SK-N-MC (cell line): Measurements from ENCODE around the gene HECTD4.
"Not testable (repeated sequence)": the region's sequence is repeated elsewhere in the genome, so short reads cannot be mapped to it uniquely, and the experiment has no call there.

Experiments used
- DNase-seq: peaks from one replicate; pipeline ENCODE4 v3.0.0-alpha.2; 2011; ENCODE audit warnings: low read depth, low spot score
- H3K27ac ChIP-seq: fragments of 200-600 bp; sonication (generic); 2 replicates; pipeline ENCODE4 v1.5.1; 2016; ENCODE audit warnings: mixed run types
- H3K36me3 ChIP-seq: fragments of 200-600 bp; sonication (generic); 2 replicates; pipeline ENCODE4 v1.6.1; 2017; ENCODE audit warnings: antibody characterized with exemption, low read length, mixed read lengths; ENCODE audit not compliant: insufficient read depth
- H3K4me3 ChIP-seq: fragments of 200-600 bp; sonication (generic); 2 replicates; pipeline ENCODE4 v1.5.1; 2016
- H3K9ac ChIP-seq: fragments of 200-600 bp; sonication (generic); 2 replicates; pipeline ENCODE4 v1.8.0; 2017; ENCODE audit warnings: mixed run types, mixed read lengths; ENCODE audit not compliant: insufficient read length
- H3K9me3 ChIP-seq: fragments of 200-600 bp; sonication (generic); 2 replicates; pipeline ENCODE4 v1.6.1; 2017; ENCODE audit warnings: low read depth, mild to moderate bottlenecking, antibody characterized with exemption, low read length, moderate library complexity, mixed read lengths
- EZH2 ChIP-seq: fragments of 200-600 bp; sonication (generic); IDR thresholded peaks from one replicate; pipeline ENCODE4 v1.6.1; 2017; ENCODE audit warnings: antibody characterized with exemption
- FOXP2 ChIP-seq: optimal IDR thresholded peaks from 2 replicates; pipeline ENCODE3; 2011; ENCODE audit warnings: mild to moderate bottlenecking, moderate library complexity; ENCODE audit not compliant: insufficient read depth; ENCODE audit errors: extremely low read length, control extremely low read depth
- POLR2AphosphoS5 ChIP-seq: IDR thresholded peaks from 2 replicates; pipeline ENCODE4 v1.6.1; 2012; ENCODE audit warnings: mild to moderate bottlenecking, low read depth, low read length, borderline replicate concordance

HECTD4 gene

DNA sequence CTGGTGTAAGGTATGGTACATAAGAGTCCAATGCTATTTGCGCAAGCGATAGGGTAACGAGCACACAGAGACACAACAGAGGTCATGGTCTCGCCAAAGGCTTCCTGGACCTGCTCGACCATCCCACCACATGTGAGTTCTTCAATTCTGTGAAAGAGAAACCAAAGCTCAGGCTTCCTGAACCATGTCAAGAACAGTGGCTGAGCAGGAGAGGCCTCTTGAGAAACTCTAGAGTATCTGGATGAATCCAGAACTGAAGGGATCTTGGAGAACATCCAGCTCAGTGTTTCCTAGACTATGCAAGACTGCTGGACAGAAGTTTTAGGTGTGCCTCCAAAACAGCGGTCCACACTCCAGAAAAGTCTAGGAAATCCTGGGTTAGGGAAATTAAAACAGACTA, 142.3 kb downstream of the HECTD4 start:
- peaks cover 90% of the 10 kb centered on the region for H3K36me3 ChIP-seq
- H3K4me3 ChIP-seq: no peak overlapping the region
- no peak overlapping the region for H3K9ac ChIP-seq
- DNase-seq: no peak
- no peaks in the 10 kb centered on the region for H3K9me3 ChIP-seq
- TF ChIP-seq EZH2 (no peak), FOXP2 (no peak), POLR2AphosphoS5 (no peak)
- H3K27ac ChIP-seq: no peak overlapping the region

DNA sequence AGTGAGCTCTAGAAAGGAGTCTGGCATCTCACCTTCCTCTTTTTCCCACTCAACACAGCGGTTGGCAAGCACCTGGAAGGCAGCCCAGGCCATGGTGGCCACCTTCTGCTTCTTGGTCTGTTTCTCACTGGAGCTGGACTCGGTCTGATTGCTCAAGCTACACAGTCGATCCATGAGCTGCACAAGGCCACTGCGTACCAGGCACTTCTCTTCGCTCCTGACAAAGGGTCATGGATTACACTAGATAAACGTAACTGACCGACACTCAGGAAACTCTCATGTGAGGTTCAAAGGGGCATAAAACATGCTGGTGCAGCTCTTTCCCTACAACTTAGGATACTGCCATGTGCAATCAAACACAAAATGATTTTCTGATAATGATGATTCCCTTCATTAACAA, 143.2 kb downstream of the HECTD4 start:
- TF ChIP-seq POLR2AphosphoS5: no peak
- no peak for TF ChIP-seq FOXP2
- TF ChIP-seq EZH2: no peak
- H3K4me3 ChIP-seq: no peak overlapping the region
- H3K27ac ChIP-seq: no peak overlapping the region
- H3K36me3 ChIP-seq: peaks cover 91% of the 10 kb centered on the region
- no peak for DNase-seq
- H3K9me3 ChIP-seq: no peaks in the 10 kb centered on the region
- no peak overlapping the region for H3K9ac ChIP-seq

DNA sequence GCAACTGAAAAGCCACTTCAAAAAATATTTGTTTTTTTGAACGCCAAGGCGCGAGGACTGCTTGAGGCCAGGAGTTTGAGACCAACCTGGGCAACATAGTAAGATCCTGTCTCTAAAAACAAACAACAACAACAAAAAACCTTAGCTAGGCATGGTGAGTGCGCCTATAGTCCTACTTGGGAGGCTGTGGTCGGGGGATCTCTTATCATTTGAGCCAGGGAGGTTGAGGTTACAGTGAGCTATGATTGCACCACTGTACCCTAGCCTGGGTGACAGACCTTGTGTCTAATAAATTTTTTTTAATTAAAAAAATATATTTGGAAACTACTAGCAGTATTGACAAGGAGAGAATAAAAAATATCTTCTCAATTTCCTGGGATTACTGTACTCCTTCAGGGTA, 143.8 kb downstream of the HECTD4 start:
- H3K36me3 ChIP-seq: peaks cover 90% of the 10 kb centered on the region
- H3K4me3 ChIP-seq: no peak overlapping the region
- no peak for DNase-seq
- no peak overlapping the region for H3K27ac ChIP-seq
- no peaks in the 10 kb centered on the region for H3K9me3 ChIP-seq
- no peak for TF ChIP-seq POLR2AphosphoS5
- no peak for TF ChIP-seq FOXP2
- no peak for TF ChIP-seq EZH2
- H3K9ac ChIP-seq: no peak overlapping the region

DNA sequence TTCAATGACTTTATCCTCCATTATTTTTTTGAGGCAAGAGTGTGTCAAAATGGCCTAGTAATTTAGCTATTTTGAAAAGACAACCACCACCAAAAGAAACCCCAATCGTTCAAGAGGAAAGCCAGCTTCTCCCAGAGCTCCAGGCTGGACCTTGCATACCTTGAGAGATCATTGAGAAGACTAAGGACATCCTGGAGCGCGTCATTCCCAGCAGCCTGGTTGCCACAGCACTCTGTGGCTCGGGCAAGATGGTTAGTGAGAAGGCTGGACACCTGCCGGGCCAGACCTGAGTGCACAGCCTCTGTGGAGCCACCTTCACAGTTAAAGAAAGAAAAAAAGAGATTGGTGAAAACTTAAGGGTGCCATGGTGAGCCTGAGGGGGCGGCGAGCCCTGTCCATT, 145.4 kb downstream of the HECTD4 start:
- no peak overlapping the region for H3K9ac ChIP-seq
- H3K9me3 ChIP-seq: no peaks in the 10 kb centered on the region
- H3K36me3 ChIP-seq: peaks cover 85% of the 10 kb centered on the region
- DNase-seq: no peak
- TF ChIP-seq FOXP2 (no peak), EZH2 (no peak), POLR2AphosphoS5 (no peak)
- no peak overlapping the region for H3K27ac ChIP-seq
- H3K4me3 ChIP-seq: no peak overlapping the region

DNA sequence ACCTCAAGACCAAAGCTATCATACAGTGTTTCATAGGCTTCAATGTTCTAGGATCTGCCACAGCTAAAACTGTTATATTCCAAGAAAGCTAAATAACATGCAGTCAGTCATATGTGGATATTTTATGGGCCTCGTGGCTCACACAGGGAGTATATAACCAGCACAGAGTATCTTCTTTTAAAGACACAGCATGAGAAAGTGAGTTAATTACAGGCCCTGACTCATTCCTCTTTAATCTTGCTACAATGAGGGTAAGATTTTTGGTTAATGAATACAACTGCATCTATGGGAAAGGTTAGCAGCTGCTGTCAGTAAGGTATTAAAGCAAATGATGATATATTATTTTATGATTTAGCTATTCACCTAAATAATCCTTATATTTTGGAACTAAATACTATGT, 145.8 kb downstream of the HECTD4 start:
- no peak for DNase-seq
- no peak for TF ChIP-seq FOXP2
- TF ChIP-seq EZH2: no peak
- no peak for TF ChIP-seq POLR2AphosphoS5
- no peaks in the 10 kb centered on the region for H3K9me3 ChIP-seq
- no peak overlapping the region for H3K27ac ChIP-seq
- no peak overlapping the region for H3K4me3 ChIP-seq
- peaks cover 83% of the 10 kb centered on the region for H3K36me3 ChIP-seq
- H3K9ac ChIP-seq: no peak overlapping the region

DNA sequence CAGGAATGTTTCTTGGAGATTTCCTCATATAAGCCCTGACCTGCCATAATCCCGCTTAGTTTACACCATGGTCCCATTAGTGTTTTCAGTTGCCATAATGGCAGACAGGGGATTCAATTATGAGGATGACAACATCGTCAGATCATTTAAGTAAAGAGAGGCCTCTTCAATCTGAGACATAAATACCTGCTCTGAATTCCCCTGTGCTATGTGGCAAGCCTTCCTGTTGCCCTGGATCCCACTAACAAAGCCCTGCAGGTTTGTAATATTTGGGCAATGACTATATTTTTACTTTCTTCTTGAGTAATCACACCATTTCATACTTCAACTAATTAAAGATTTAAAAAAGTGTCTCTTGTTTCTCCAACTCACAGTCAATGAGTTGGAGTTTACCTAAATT, 147.9 kb downstream of the HECTD4 start:
- Histone ChIP-seq H3K4me3 (no peak overlapping the region), H3K9ac (no peak overlapping the region), H3K27ac (no peak overlapping the region), H3K36me3 (peaks cover 84% of the 10 kb centered on the region), H3K9me3 (no peaks in the 10 kb centered on the region)
- no peak for DNase-seq
- no peak for TF ChIP-seq EZH2
- TF ChIP-seq POLR2AphosphoS5: no peak
- TF ChIP-seq FOXP2: no peak

DNA sequence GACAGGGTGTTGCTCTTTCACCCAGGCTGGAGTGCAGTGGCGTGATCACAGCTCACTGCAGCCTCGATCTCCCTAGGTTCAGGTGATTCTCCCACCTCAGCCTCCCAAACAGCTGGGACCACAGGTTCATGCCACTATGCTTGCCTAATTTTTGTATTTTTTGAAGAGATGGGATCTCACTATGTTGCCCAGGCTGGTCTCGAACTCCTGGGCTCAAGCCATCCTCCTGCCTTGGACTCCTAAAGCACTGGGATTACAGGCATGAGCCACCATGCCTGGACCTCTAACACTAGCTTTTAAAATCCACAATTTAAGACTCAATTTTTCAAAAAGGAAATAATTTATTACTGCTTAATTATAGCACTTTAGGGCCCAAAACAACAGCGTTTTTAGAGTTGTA, 149.0 kb downstream of the HECTD4 start:
- no peak for TF ChIP-seq FOXP2
- TF ChIP-seq EZH2: no peak
- TF ChIP-seq POLR2AphosphoS5: no peak
- H3K36me3 ChIP-seq: peaks cover 86% of the 10 kb centered on the region

DNA sequence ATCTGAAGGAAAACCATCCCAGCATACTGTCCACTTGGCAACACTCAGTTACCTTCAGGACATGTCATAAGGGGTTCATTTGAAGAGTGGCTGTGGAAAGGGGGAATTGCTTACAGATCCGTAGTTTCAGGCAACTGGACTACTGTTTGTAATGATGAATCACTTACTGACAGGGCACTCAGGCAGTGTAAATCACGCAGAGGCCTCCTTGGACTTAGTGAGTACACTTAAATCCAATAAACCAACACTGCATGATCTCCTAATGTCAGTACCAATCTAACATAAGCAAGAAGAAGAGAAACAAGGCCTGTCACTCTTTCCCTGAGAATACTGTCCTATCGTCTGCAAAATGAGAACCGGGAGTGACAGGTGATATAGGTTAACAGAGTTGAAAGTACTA, 152.1 kb downstream of the HECTD4 start:
- DNase-seq: no peak
- Histone ChIP-seq H3K36me3 (peaks cover 85% of the 10 kb centered on the region), H3K9ac (no peak overlapping the region), H3K4me3 (no peak overlapping the region), H3K9me3 (no peaks in the 10 kb centered on the region), H3K27ac (no peak overlapping the region)
- no peak for TF ChIP-seq EZH2
- TF ChIP-seq FOXP2: no peak
- TF ChIP-seq POLR2AphosphoS5: no peak

More for the DNA sequence above, 149.0 kb downstream of the HECTD4 start:
- DNase-seq: no peak
- H3K9me3 ChIP-seq: no peaks in the 10 kb centered on the region
- H3K27ac ChIP-seq: no peak overlapping the region
- H3K9ac ChIP-seq: no peak overlapping the region
- H3K4me3 ChIP-seq: no peak overlapping the region

DNA sequence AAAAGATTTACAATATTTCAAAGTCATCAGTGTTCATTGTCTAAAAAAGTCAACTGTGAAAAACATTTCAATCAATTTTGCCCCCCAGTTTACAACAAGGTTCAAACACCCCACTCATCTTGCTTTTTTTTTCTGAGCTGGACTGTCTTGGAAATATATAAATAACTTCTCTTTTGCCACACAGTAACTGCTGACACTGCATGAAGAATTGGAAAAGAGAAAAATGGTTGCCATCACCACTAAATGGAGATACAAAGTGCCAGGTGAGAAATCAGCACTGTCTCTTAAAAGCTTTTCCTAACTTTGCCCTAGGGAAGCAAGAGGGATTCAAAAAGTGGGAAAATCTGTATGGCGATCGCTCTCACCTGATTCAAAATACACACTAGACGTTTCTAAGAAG, 155.5 kb downstream of the HECTD4 start:
- TF ChIP-seq POLR2AphosphoS5 (no peak), FOXP2 (no peak), EZH2 (no peak)
- peaks cover 79% of the 10 kb centered on the region for H3K36me3 ChIP-seq

DNA sequence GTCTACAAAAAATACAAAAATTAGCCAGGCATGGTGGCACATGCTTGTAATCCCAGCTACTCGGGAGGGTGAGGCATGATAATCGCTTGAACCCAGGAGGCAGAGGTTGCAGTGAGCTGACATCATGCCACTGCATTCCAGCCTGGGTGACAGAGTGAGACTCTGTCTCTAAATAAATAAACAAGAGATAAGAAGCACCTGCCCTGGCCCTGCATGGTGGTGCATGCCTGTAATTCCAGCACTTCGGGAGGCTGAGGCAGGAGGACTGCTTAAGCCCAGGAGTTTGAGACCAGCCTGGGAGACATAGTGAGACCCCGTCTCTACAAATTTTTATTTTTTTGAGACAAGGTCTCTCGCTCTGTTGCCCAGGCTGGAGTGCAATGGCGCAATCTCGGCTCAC, 161.6 kb downstream of the HECTD4 start:
- peaks cover 60% of the 10 kb centered on the region for H3K36me3 ChIP-seq
- H3K4me3 ChIP-seq, H3K9me3 ChIP-seq, DNase-seq, H3K27ac ChIP-seq, H3K9ac ChIP-seq: not testable (repeated sequence)

More for the DNA sequence above, 155.5 kb downstream of the HECTD4 start:
- no peaks in the 10 kb centered on the region for H3K9me3 ChIP-seq
- no peak overlapping the region for H3K9ac ChIP-seq
- DNase-seq: no peak
- H3K4me3 ChIP-seq: no peak overlapping the region
- no peak overlapping the region for H3K27ac ChIP-seq
